ENCODE results near the gene DENND4A. TPM values are rescaled to one million over a fixed set of nuclear protein-coding genes. Genes with fewer than 3 reads are reported as not detected.

Gene DENND4A
- polyA plus RNA-seq, 2 donors, result 2.6 to 3.2 TPM

GRCh38 chr15:65634356-65634755, 157.7 kb downstream of the DENND4A start:
- H3K27ac ChIP-seq (ENCODE audit: low read depth in 2 of 2, low read length in 1 of 2), result no peak overlapping the region
- no peaks in the 10 kb centered on the region for H3K4me1 ChIP-seq (ENCODE audit: control insufficient read depth in 2 of 2, insufficient read depth in 2 of 2, low read length in 1 of 2)
- no peaks in the 10 kb centered on the region for H3K9me3 ChIP-seq (ENCODE audit: control insufficient read depth in 2 of 2, insufficient read depth in 1 of 2, low read depth in 1 of 2, low read length in 1 of 2)
- no peaks in the 10 kb centered on the region for H3K27me3 ChIP-seq (ENCODE audit: control insufficient read depth in 1 of 2, insufficient read depth in 2 of 2, low read length in 2 of 2)
- 81 to 84% methylated on average over 1 of the region's 1 CpG for WGBS, 2 donors
- no peak overlapping the region for H3K4me3 ChIP-seq (ENCODE audit: low read depth in 1 of 2, low read length in 2 of 2)
- no peaks in the 10 kb centered on the region for H3K36me3 ChIP-seq (ENCODE audit: control insufficient read depth in 2 of 2, insufficient read depth in 2 of 2, low read length in 1 of 2)

- Histone ChIP-seq H3K27ac (ENCODE audit: low read depth in 2 of 2, low read length in 1 of 2) (no peak overlapping the region), H3K9me3 (ENCODE audit: control insufficient read depth in 2 of 2, insufficient read depth in 1 of 2, low read depth in 1 of 2, low read length in 1 of 2) (no peaks in the 10 kb centered on the region), H3K4me3 (ENCODE audit: low read depth in 1 of 2, low read length in 2 of 2) (no peak overlapping the region), H3K4me1 (ENCODE audit: control insufficient read depth in 2 of 2, insufficient read depth in 2 of 2, low read length in 1 of 2) (no peaks in the 10 kb centered on the region), H3K36me3 (ENCODE audit: control insufficient read depth in 2 of 2, insufficient read depth in 2 of 2, low read length in 1 of 2) (no peaks in the 10 kb centered on the region), H3K27me3 (ENCODE audit: control insufficient read depth in 1 of 2, insufficient read depth in 2 of 2, low read length in 2 of 2) (no peaks in the 10 kb centered on the region)
- WGBS, 2 donors, result 83 to 87% methylated on average over 2 of the region's 2 CpGs
These were observed 158.3 kb downstream of the DENND4A start for GRCh38 chr15:65633752-65634151.

GRCh38 chr15:65632780-65633375, 159.2 kb downstream of the DENND4A start:
- WGBS, 2 donors, result 76 to 81% methylated on average over 4 of the region's 4 CpGs
- no peaks in the 10 kb centered on the region for H3K4me1 ChIP-seq (ENCODE audit: control insufficient read depth in 2 of 2, insufficient read depth in 2 of 2, low read length in 1 of 2)
- no peak overlapping the region for H3K4me3 ChIP-seq (ENCODE audit: low read depth in 1 of 2, low read length in 2 of 2)
- no peaks in the 10 kb centered on the region for H3K9me3 ChIP-seq (ENCODE audit: control insufficient read depth in 2 of 2, insufficient read depth in 1 of 2, low read depth in 1 of 2, low read length in 1 of 2)
- no peaks in the 10 kb centered on the region for H3K27me3 ChIP-seq (ENCODE audit: control insufficient read depth in 1 of 2, insufficient read depth in 2 of 2, low read length in 2 of 2)
- no peak overlapping the region for H3K27ac ChIP-seq (ENCODE audit: low read depth in 2 of 2, low read length in 1 of 2)
- no peaks in the 10 kb centered on the region for H3K36me3 ChIP-seq (ENCODE audit: control insufficient read depth in 2 of 2, insufficient read depth in 2 of 2, low read length in 1 of 2)

GRCh38 chr15:65631503-65631902, 160.6 kb downstream of the DENND4A start:
- Histone ChIP-seq H3K36me3 (ENCODE audit: control insufficient read depth in 2 of 2, insufficient read depth in 2 of 2, low read length in 1 of 2) (no peaks in the 10 kb centered on the region), H3K27me3 (ENCODE audit: control insufficient read depth in 1 of 2, insufficient read depth in 2 of 2, low read length in 2 of 2) (no peaks in the 10 kb centered on the region), H3K4me3 (ENCODE audit: low read depth in 1 of 2, low read length in 2 of 2) (no peak overlapping the region), H3K4me1 (ENCODE audit: control insufficient read depth in 2 of 2, insufficient read depth in 2 of 2, low read length in 1 of 2) (no peaks in the 10 kb centered on the region), H3K9me3 (ENCODE audit: control insufficient read depth in 2 of 2, insufficient read depth in 1 of 2, low read depth in 1 of 2, low read length in 1 of 2) (no peaks in the 10 kb centered on the region), H3K27ac (ENCODE audit: low read depth in 2 of 2, low read length in 1 of 2) (no peak overlapping the region)
- 82 to 90% methylated on average over 6 of the region's 6 CpGs for WGBS, 2 donors

- 86 to 89% methylated on average over 5 of the region's 5 CpGs for WGBS, 2 donors
- Histone ChIP-seq H3K4me3 (ENCODE audit: low read depth in 1 of 2, low read length in 2 of 2) (no peak overlapping the region), H3K27ac (ENCODE audit: low read depth in 2 of 2, low read length in 1 of 2) (no peak overlapping the region), H3K4me1 (ENCODE audit: control insufficient read depth in 2 of 2, insufficient read depth in 2 of 2, low read length in 1 of 2) (no peaks in the 10 kb centered on the region), H3K36me3 (ENCODE audit: control insufficient read depth in 2 of 2, insufficient read depth in 2 of 2, low read length in 1 of 2) (no peaks in the 10 kb centered on the region), H3K9me3 (ENCODE audit: control insufficient read depth in 2 of 2, insufficient read depth in 1 of 2, low read depth in 1 of 2, low read length in 1 of 2) (no peaks in the 10 kb centered on the region), H3K27me3 (ENCODE audit: control insufficient read depth in 1 of 2, insufficient read depth in 2 of 2, low read length in 2 of 2) (no peaks in the 10 kb centered on the region)
These were observed 161.3 kb downstream of the DENND4A start for GRCh38 chr15:65630760-65631159.

- Histone ChIP-seq H3K9me3 (ENCODE audit: control insufficient read depth in 2 of 2, insufficient read depth in 1 of 2, low read depth in 1 of 2, low read length in 1 of 2) (no peaks in the 10 kb centered on the region), H3K4me1 (ENCODE audit: control insufficient read depth in 2 of 2, insufficient read depth in 2 of 2, low read length in 1 of 2) (no peaks in the 10 kb centered on the region), H3K4me3 (ENCODE audit: low read depth in 1 of 2, low read length in 2 of 2) (no peak overlapping the region), H3K27me3 (ENCODE audit: control insufficient read depth in 1 of 2, insufficient read depth in 2 of 2, low read length in 2 of 2) (no peaks in the 10 kb centered on the region), H3K27ac (ENCODE audit: low read depth in 2 of 2, low read length in 1 of 2) (no peak overlapping the region), H3K36me3 (ENCODE audit: control insufficient read depth in 2 of 2, insufficient read depth in 2 of 2, low read length in 1 of 2) (peaks cover 6 to 7% of the 10 kb centered on the region in 2 donors)
- WGBS, 2 donors, result 92 to 96% methylated on average over 3 of the region's 3 CpGs
These were observed 162.5 kb downstream of the DENND4A start for GRCh38 chr15:65629548-65629947.

GRCh38 chr15:65626856-65627255, 165.2 kb downstream of the DENND4A start:
- Histone ChIP-seq H3K27me3 (ENCODE audit: control insufficient read depth in 1 of 2, insufficient read depth in 2 of 2, low read length in 2 of 2) (no peaks in the 10 kb centered on the region), H3K27ac (ENCODE audit: low read depth in 2 of 2, low read length in 1 of 2) (no peak overlapping the region), H3K4me3 (ENCODE audit: low read depth in 1 of 2, low read length in 2 of 2) (no peak overlapping the region), H3K9me3 (ENCODE audit: control insufficient read depth in 2 of 2, insufficient read depth in 1 of 2, low read depth in 1 of 2, low read length in 1 of 2) (no peaks in the 10 kb centered on the region), H3K4me1 (ENCODE audit: control insufficient read depth in 2 of 2, insufficient read depth in 2 of 2, low read length in 1 of 2) (no peaks in the 10 kb centered on the region), H3K36me3 (ENCODE audit: control insufficient read depth in 2 of 2, insufficient read depth in 2 of 2, low read length in 1 of 2) (peaks cover 6 to 7% of the 10 kb centered on the region in 2 donors)
- WGBS, 2 donors, result 72 to 78% methylated on average over 4 of the region's 4 CpGs

GRCh38 chr15:65623103-65623502, 169.0 kb downstream of the DENND4A start:
- no peak overlapping the region for H3K4me3 ChIP-seq (ENCODE audit: low read depth in 1 of 2, low read length in 2 of 2)

GRCh38 chr15:65621638-65622037, 170.5 kb downstream of the DENND4A start, which contains the start of gene SLC24A1:
Gene SLC24A1, plus strand, starts transcription at chr15:65621938. Its CDS starts 2,143 bp downstream, at chr15:65624081.
- WGBS, 2 donors, result 87 to 93% methylated on average over 6 of the region's 6 CpGs
- H3K36me3 ChIP-seq (ENCODE audit: control insufficient read depth in 2 of 2, insufficient read depth in 2 of 2, low read length in 1 of 2), result peaks cover 6 to 7% of the 10 kb centered on the region in 2 donors

More at GRCh38 chr15:65623103-65623502, 169.0 kb downstream of the DENND4A start:
- no peak overlapping the region for H3K27ac ChIP-seq (ENCODE audit: low read depth in 2 of 2, low read length in 1 of 2)
- no peaks in the 10 kb centered on the region for H3K4me1 ChIP-seq (ENCODE audit: control insufficient read depth in 2 of 2, insufficient read depth in 2 of 2, low read length in 1 of 2)
- H3K36me3 ChIP-seq (ENCODE audit: control insufficient read depth in 2 of 2, insufficient read depth in 2 of 2, low read length in 1 of 2), result peaks cover 6 to 7% of the 10 kb centered on the region in 2 donors
- no peaks in the 10 kb centered on the region for H3K9me3 ChIP-seq (ENCODE audit: control insufficient read depth in 2 of 2, insufficient read depth in 1 of 2, low read depth in 1 of 2, low read length in 1 of 2)
- no peaks in the 10 kb centered on the region for H3K27me3 ChIP-seq (ENCODE audit: control insufficient read depth in 1 of 2, insufficient read depth in 2 of 2, low read length in 2 of 2)

GRCh38 chr15:65620833-65621232, 171.3 kb downstream of the DENND4A start:
- H3K4me1 ChIP-seq (ENCODE audit: control insufficient read depth in 2 of 2, insufficient read depth in 2 of 2, low read length in 1 of 2), result no peaks in the 10 kb centered on the region
- no peaks in the 10 kb centered on the region for H3K27me3 ChIP-seq (ENCODE audit: control insufficient read depth in 1 of 2, insufficient read depth in 2 of 2, low read length in 2 of 2)
- WGBS, 2 donors, result 79 to 92% methylated on average over 2 of the region's 2 CpGs
- no peak overlapping the region for H3K27ac ChIP-seq (ENCODE audit: low read depth in 2 of 2, low read length in 1 of 2)
- H3K36me3 ChIP-seq (ENCODE audit: control insufficient read depth in 2 of 2, insufficient read depth in 2 of 2, low read length in 1 of 2), result peaks cover 6 to 7% of the 10 kb centered on the region in 2 donors
- no peaks in the 10 kb centered on the region for H3K9me3 ChIP-seq (ENCODE audit: control insufficient read depth in 2 of 2, insufficient read depth in 1 of 2, low read depth in 1 of 2, low read length in 1 of 2)
- H3K4me3 ChIP-seq (ENCODE audit: low read depth in 1 of 2, low read length in 2 of 2), result no peak overlapping the region

More at GRCh38 chr15:65621638-65622037, 170.5 kb downstream of the DENND4A start, which contains the start of gene SLC24A1:
- no peak within 1 kb of the TSS for H3K27ac ChIP-seq (ENCODE audit: low read depth in 2 of 2, low read length in 1 of 2)
- H3K9me3 ChIP-seq (ENCODE audit: control insufficient read depth in 2 of 2, insufficient read depth in 1 of 2, low read depth in 1 of 2, low read length in 1 of 2), result no peaks in the 10 kb centered on the region
- H3K27me3 ChIP-seq (ENCODE audit: control insufficient read depth in 1 of 2, insufficient read depth in 2 of 2, low read length in 2 of 2), result no peaks in the 10 kb centered on the region
- H3K4me3 ChIP-seq (ENCODE audit: low read depth in 1 of 2, low read length in 2 of 2), result no peak within 1 kb of the TSS
- no peaks in the 10 kb centered on the region for H3K4me1 ChIP-seq (ENCODE audit: control insufficient read depth in 2 of 2, insufficient read depth in 2 of 2, low read length in 1 of 2)
